ENCODE measurements around the gene LRRC37A2.
"Not testable (repeated sequence)": the region's sequence is repeated elsewhere in the genome, so short reads cannot be mapped to it uniquely, and the experiment has no call there.

DNA sequence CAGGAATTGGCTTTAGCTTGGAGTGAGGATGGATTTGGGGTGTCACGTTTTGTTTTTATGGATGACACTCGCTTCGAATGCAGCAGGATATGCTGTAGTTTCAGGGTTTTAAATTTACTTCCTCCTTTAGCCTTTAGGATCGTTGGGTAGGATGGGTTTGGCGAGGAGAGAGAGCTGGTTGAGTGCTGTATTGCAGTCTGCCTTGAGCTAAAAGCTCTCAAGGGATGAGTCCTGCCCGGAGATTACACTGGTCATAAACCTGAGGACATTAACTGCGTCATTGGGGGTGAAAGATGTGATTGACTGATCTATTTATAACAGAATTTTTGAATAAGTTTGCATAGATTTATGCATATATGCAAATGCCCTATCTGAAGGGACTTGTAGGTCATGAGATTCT, 79.1 kb downstream of the LRRC37A2 start:
- TF ChIP-seq POLR2A (IDR thresholded peaks at IDR 0.05): not testable (repeated sequence)
- TF ChIP-seq, protein P1, sequence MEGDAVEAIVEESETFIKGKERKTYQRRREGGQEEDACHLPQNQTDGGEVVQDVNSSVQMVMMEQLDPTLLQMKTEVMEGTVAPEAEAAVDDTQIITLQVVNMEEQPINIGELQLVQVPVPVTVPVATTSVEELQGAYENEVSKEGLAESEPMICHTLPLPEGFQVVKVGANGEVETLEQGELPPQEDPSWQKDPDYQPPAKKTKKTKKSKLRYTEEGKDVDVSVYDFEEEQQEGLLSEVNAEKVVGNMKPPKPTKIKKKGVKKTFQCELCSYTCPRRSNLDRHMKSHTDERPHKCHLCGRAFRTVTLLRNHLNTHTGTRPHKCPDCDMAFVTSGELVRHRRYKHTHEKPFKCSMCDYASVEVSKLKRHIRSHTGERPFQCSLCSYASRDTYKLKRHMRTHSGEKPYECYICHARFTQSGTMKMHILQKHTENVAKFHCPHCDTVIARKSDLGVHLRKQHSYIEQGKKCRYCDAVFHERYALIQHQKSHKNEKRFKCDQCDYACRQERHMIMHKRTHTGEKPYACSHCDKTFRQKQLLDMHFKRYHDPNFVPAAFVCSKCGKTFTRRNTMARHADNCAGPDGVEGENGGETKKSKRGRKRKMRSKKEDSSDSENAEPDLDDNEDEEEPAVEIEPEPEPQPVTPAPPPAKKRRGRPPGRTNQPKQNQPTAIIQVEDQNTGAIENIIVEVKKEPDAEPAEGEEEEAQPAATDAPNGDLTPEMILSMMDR (IDR thresholded peaks at IDR 0.05): not testable (repeated sequence)

Measured in tibial nerve (tissue), 3 donors.